ENCODE results near the gene URM1. TPM values are rescaled to one million over a fixed set of nuclear protein-coding genes. Genes with fewer than 3 reads are reported as not detected.

Gene URM1
- total RNA-seq, 2 experiments from 2014 or later: 44.4 to 45.2 TPM

DNA sequence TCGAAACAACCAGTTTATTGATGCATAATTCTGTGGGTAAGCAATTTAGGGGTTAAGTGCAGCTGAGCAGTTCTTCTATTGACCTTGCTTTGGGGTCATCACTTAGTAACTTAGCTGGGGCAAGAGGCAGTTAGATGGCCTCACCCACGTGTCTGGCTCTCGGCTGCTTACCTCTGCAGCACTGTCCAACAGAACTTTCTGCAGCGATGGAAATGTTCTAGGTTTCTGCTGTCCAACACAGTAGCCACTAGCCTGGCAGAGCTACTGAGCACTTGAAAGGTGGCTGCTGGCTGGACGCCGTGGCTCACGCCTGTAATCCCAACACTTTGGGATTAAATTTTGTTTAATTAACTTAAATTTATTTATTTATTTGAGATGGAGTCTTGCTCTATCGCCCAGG lies 13.1 kb upstream of the URM1 start:
- no peak overlapping the region for H3K27ac Mint-ChIP-seq
- intact Hi-C loops (cut with micrococcal nuclease): no loop called here
- peaks cover 7% of the 10 kb centered on the region for H3K36me3 Mint-ChIP-seq (ENCODE audit: low read depth)
- no peak for DNase-seq
- peaks cover 16% of the 10 kb centered on the region for H3K4me1 Mint-ChIP-seq (ENCODE audit: low read depth)
- H3K9me3 Mint-ChIP-seq: no peaks in the 10 kb centered on the region
- no peak overlapping the region for H3K4me3 Mint-ChIP-seq
- no peaks in the 10 kb centered on the region for H3K27me3 Mint-ChIP-seq (ENCODE audit: low read depth)
- CTCF ChIA-PET: interaction anchor here (0.6 kb wide), 1 partner anchor 342 kb away, joined by 3 read pairs; no protein-coding TSS in a partner anchor

DNA sequence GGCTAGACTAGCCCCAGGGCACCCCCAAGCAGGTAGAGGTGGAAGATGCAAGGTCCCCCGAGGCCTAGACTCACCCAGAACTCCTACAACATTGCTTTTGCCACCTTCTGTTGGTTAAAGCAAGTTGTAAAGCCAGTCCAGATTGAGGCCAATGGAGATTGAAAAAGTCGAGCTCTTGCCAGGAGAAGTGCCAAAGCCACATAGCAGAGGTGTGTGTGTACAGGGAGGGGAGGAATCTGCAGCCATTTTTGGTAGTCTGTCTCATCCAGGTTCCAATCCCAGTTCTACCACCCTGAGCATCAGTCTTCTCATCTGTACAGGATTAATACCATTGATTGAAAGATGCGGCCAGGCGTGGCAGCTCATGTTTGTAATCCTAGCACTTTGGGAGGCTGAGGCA lies 12.3 kb upstream of the URM1 start:
- intact Hi-C loops (cut with micrococcal nuclease): no loop called here
- Mint-ChIP-seq H3K9me3 (no peaks in the 10 kb centered on the region), H3K4me1 (ENCODE audit: low read depth) (peaks cover 16% of the 10 kb centered on the region), H3K27ac (no peak overlapping the region), H3K27me3 (ENCODE audit: low read depth) (no peaks in the 10 kb centered on the region), H3K36me3 (ENCODE audit: low read depth) (peaks cover 7% of the 10 kb centered on the region), H3K4me3 (no peak overlapping the region)
- DNase-seq: no peak
- CTCF ChIA-PET: interaction anchor here (0.6 kb wide), 1 partner anchor 78 kb away, joined by 3 read pairs; no protein-coding TSS in a partner anchor

DNA sequence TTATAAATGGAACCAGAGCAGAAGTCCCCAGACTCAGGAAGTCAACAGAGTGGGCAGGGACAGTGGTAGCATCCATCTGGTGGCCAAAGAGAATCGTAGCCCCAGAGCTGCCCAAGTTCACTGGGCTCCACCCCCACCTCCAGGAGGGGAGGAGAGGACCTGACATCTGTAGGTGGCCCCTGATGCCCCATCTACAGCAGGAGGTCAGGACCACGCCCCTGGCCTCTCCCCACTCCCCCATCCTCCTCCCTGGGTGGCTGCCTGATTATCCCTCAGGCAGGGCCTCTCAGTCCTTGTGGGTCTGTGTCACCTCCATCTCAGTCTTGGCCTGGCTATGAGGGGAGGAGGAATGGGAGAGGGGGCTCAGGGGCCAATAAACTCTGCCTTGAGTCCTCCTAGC lies 10.3 kb upstream of the URM1 start:
- intact Hi-C loops (cut with micrococcal nuclease): loop anchor here (5.0 kb wide), 1 partner anchor 191 kb away; the partner anchor contains the start of gene SPTAN1
- no peak overlapping the region for H3K27ac Mint-ChIP-seq
- no peak overlapping the region for H3K4me3 Mint-ChIP-seq
- H3K27me3 Mint-ChIP-seq (ENCODE audit: low read depth): no peaks in the 10 kb centered on the region
- CTCF ChIA-PET: interaction anchor here (0.5 to 3.8 kb wide), 5 partner anchors 10 to 73 kb away, joined by 3 to 28 read pairs (median 9); partner anchors contain the start of gene URM1
- peaks cover 28% of the 10 kb centered on the region for H3K4me1 Mint-ChIP-seq (ENCODE audit: low read depth)
- H3K36me3 Mint-ChIP-seq (ENCODE audit: low read depth): peaks cover 4% of the 10 kb centered on the region
- no peaks in the 10 kb centered on the region for H3K9me3 Mint-ChIP-seq
- no peak for DNase-seq

DNA sequence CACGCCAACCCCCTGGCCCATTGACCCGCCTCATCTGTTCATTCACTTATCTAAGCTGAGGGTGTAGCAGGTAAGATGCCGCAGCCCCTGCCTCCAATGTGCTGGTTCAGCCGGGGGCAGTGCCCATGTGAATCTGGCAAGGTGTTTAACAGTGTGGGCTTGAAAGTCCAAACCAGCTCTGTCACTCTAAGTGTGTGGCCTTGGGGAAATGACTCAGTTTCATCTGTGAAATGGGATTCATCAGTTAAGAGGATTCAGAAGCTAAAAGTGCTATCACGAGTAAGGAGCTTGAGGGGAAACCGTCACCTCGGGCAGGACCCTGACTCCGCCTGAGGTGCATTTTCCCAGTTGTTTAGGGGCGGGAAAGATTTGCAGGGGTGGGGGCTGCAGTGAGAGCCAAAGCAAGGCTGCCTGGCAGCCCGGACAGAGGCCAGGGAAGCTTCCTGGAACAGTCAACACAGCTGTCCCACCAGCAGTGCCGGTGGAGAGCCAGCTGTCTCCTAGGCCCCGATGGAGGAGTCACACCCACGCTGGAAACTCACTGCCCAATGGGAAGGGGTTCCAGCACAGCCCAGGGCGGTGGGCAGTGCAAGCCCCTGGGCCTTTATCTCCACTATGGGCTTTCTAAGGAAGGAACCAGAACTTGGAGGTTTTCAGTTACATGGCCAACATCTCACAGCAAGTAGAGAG lies 9.7 kb upstream of the URM1 start:
- DNase-seq: no peak
- no peaks in the 10 kb centered on the region for H3K9me3 Mint-ChIP-seq
- intact Hi-C loops (cut with micrococcal nuclease): loop anchor here (5.0 kb wide), 1 partner anchor 191 kb away; the partner anchor contains the start of gene SPTAN1

DNA sequence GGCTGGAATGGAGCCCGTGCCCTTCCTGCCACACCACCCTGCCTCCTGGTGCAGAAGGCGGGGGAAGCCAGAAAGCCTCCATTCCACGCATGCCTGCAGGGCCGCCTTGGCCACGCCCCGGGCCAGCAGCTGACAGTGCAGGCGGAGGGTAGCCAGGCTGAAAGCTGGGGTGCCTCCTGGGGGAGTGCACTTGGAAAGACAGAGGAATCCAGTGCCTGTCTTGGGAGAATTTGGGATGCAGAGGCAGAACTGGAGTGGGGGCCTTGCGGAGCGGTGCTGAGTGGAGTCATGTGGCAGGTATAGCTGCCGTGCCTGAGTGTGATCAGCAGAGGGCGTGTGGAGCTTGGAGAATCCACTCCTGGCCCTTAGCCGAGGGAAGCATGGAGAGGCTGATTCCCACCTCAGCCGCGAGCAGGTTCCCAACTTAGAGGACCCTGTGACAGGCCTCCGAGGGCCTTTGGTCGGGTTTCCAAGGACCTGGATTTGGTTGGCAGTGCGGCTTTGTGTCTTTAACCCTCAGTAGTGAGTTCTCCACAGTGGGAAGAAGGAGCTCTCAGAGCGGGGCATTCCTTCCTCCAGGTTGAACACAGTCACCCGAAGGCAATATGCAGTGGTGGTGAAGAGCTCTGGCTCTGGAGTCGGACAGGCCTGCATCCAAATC lies 9.1 kb upstream of the URM1 start:
- Mint-ChIP-seq H3K36me3 (ENCODE audit: low read depth) (no peaks in the 10 kb centered on the region), H3K27ac (peak overlapping the region; percentile 61), H3K9me3 (no peaks in the 10 kb centered on the region), H3K27me3 (ENCODE audit: low read depth) (no peaks in the 10 kb centered on the region), H3K4me1 (ENCODE audit: low read depth) (peaks cover 28% of the 10 kb centered on the region), H3K4me3 (peak overlapping the region; percentile 67)
- intact Hi-C loops (cut with micrococcal nuclease): loop anchor here (1.0 to 5.0 kb wide), 3 partner anchors 9 to 190 kb away; partner anchors contain the start of genes SPTAN1 and URM1
- CTCF ChIA-PET: interaction anchor here (0.6 to 3.8 kb wide), 22 partner anchors 9 to 235 kb away, joined by 3 to 28 read pairs (median 4); partner anchors contain the start of genes CERCAM, GLE1 and URM1
- DNase-seq: peak; percentile 86

More for the DNA sequence above, 9.7 kb upstream of the URM1 start:
- Mint-ChIP-seq H3K36me3 (ENCODE audit: low read depth) (no peaks in the 10 kb centered on the region), H3K4me3 (peak overlapping the region; percentile 67), H3K27ac (peak overlapping the region; percentile 61), H3K4me1 (ENCODE audit: low read depth) (peaks cover 28% of the 10 kb centered on the region), H3K27me3 (ENCODE audit: low read depth) (no peaks in the 10 kb centered on the region)
- CTCF ChIA-PET: interaction anchor here (0.5 to 3.8 kb wide), 15 partner anchors 9 to 236 kb away, joined by 3 to 28 read pairs (median 4); partner anchors contain the start of genes CERCAM and URM1

DNA sequence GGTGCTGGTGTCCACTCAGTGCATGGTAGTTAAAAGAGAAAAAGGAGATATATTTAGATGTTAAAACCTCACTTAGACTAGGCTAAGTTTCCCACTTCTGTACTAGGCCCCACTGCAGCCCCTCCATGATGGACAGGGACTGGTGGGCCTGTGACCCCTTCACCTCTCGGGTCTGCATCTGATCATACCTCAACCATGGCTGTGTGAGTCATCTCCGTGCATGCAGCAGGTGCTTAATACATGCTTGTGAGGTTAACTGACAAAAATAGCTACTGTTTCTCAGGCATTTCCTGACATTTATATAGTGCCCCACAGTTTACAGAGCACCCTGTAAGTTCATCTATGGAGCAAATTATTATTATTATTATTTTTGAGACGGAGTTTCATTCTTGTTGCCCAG lies 8.4 kb upstream of the URM1 start:
- CTCF ChIA-PET: interaction anchor here (0.6 to 3.8 kb wide), 19 partner anchors 8 to 234 kb away, joined by 3 to 28 read pairs (median 4); partner anchors contain the start of genes CERCAM, CIZ1, GLE1 and URM1
- intact Hi-C loops (cut with micrococcal nuclease): loop anchor here (1.0 to 5.0 kb wide), 3 partner anchors 9 to 190 kb away; partner anchors contain the start of genes SPTAN1 and URM1
- no peak for DNase-seq
- Mint-ChIP-seq H3K4me3 (no peak overlapping the region), H3K9me3 (no peaks in the 10 kb centered on the region), H3K36me3 (ENCODE audit: low read depth) (no peaks in the 10 kb centered on the region), H3K27ac (no peak overlapping the region), H3K27me3 (ENCODE audit: low read depth) (no peaks in the 10 kb centered on the region), H3K4me1 (ENCODE audit: low read depth) (peaks cover 28% of the 10 kb centered on the region)

DNA sequence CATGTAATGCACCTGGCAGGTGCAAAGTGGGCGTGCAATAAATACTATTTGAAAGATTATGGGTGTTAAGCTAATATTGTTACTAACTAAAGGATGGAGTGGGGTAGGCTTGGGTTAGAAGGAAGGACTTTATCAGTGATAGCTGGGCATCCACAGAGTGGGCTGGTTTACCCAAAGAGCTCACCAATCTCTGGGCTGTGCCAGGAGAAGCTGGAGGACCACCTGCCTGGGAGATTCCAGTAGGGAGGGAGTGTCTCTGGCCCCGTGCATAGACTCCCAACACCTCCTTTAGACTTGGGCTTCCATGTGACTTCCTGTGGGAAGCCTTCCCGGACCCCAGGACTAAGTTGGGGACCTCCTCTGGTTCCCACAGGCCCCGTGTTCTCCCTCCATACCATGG lies 5.6 kb upstream of the URM1 start:
- H3K27ac Mint-ChIP-seq: no peak overlapping the region
- no peak overlapping the region for H3K4me3 Mint-ChIP-seq
- CTCF ChIA-PET: interaction anchor here (0.6 kb wide), 1 partner anchor 21 kb away, joined by 3 read pairs; no protein-coding TSS in a partner anchor
- no peaks in the 10 kb centered on the region for H3K9me3 Mint-ChIP-seq
- intact Hi-C loops (cut with micrococcal nuclease): no loop called here
- no peaks in the 10 kb centered on the region for H3K27me3 Mint-ChIP-seq (ENCODE audit: low read depth)
- H3K4me1 Mint-ChIP-seq (ENCODE audit: low read depth): peaks cover 33% of the 10 kb centered on the region
- DNase-seq: no peak
- H3K36me3 Mint-ChIP-seq (ENCODE audit: low read depth): no peaks in the 10 kb centered on the region

DNA sequence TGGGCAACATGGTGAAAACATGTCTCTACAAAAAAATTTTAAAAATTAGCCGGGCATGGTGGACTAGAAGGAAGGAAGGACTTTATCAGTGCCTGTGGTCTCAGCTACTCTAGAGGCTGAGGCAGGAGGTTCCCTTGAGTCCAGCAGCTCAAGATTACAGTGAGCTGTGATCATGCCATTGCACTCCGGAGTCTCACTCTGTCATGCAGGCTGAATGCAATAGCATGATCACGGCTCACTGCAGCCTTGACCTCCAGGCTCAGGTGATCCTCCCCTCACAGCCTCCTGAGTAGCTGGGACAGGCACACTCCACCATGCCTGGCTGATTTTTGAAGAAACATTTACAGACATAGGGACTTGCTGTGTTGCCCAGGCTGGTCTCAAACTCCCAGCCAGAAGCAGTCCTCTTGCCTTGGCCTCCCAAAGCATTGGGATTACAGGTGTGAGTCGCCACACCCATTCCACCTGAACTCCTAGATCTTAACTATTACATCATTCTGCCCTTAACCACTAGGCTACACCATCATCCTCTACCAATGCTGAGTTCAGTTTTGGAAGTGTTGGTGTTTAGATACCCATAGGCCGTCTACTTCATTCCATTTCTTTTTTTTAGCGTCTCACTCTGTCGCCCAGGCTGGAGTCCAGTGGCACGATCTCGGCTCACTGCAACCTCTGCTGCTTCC lies 2.0 kb upstream of the URM1 start:
- CTCF ChIA-PET: interaction anchor here (1.9 kb wide), 1 partner anchor 42 kb away, joined by 5 read pairs; no protein-coding TSS in a partner anchor
- Mint-ChIP-seq H3K9me3 (no peaks in the 10 kb centered on the region), H3K4me1 (ENCODE audit: low read depth) (peaks cover 38% of the 10 kb centered on the region), H3K27ac (no peak overlapping the region), H3K4me3 (peak overlapping the region; percentile 32), H3K36me3 (ENCODE audit: low read depth) (peaks cover 5% of the 10 kb centered on the region), H3K27me3 (ENCODE audit: low read depth) (no peaks in the 10 kb centered on the region)
- no peak for DNase-seq
- intact Hi-C loops (cut with micrococcal nuclease): no loop called here

DNA sequence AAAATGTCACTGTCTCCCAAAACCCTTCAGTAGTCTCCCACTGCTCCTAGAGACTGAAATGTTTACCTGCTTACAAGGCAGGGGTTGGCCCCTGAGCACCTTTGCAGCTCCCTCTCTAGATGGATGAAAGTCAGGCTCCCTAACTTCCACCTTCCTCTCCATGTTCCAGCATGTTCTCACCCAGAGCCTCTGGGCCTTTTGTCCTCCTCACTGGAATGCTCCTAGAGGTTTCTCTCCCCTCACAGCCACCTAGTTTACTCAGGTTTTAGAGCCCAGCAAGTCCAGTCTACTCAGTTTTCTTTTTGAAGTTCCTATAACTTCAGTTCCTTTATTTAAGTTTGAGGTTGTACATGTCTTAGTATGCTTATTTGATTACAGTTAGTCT lies 815 bp upstream of the URM1 start:
- peaks cover 29% of the 10 kb centered on the region for H3K4me1 Mint-ChIP-seq (ENCODE audit: low read depth)
- no peaks in the 10 kb centered on the region for H3K27me3 Mint-ChIP-seq (ENCODE audit: low read depth)
- DNase-seq: no peak
- peak overlapping the region; percentile 92 for H3K4me3 Mint-ChIP-seq
- peaks cover 5% of the 10 kb centered on the region for H3K36me3 Mint-ChIP-seq (ENCODE audit: low read depth)
- intact Hi-C loops (cut with micrococcal nuclease): loop anchor here (2.0 to 5.0 kb wide), 3 partner anchors 86 to 402 kb away; partner anchors contain the start of genes GLE1, ODF2 and ZER1
- peak overlapping the region; percentile 92 for H3K27ac Mint-ChIP-seq
- H3K9me3 Mint-ChIP-seq: no peaks in the 10 kb centered on the region
- CTCF ChIA-PET: interaction anchor here (0.6 to 2.3 kb wide), 4 partner anchors 9 to 70 kb away, joined by 3 to 28 read pairs (median 5); no protein-coding TSS in a partner anchor

DNA sequence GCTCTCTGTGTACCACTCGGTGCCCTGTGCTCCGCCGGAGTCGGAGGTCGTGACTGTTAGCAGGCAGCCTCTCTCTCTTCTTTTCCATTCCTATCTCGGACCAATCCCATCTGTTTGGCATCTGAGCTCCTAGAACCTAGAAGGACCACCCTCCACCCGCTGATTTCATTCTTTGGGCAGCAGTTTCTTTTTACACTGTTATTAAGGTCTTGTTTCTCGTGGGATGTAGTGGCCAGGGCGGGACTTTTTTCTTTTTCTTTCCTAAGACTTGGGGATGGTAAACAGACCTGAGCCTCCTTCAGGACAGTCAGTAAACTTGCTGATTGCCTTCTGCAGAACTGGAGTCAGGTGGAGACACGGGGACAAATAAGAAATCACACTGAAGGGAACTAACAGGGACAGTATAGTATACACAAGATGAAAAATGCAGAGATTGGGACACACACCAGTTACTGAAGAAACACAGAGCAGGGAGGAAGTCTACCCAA lies 500 bp downstream of the URM1 start:
- H3K27ac Mint-ChIP-seq: peak overlapping the region; percentile 92
- no peaks in the 10 kb centered on the region for H3K27me3 Mint-ChIP-seq (ENCODE audit: low read depth)
- H3K4me3 Mint-ChIP-seq: peak overlapping the region; percentile 92
- peaks cover 5% of the 10 kb centered on the region for H3K36me3 Mint-ChIP-seq (ENCODE audit: low read depth)
- DNase-seq: no peak
- H3K4me1 Mint-ChIP-seq (ENCODE audit: low read depth): peaks cover 28% of the 10 kb centered on the region
- H3K9me3 Mint-ChIP-seq: no peaks in the 10 kb centered on the region
- intact Hi-C loops (cut with micrococcal nuclease): loop anchor here (1.0 to 5.0 kb wide), 9 partner anchors 9 to 447 kb away; partner anchors contain the start of genes COQ4, ENDOG, GLE1 and GOLGA2
- CTCF ChIA-PET: interaction anchor here (1.2 to 2.3 kb wide), 4 partner anchors 10 to 67 kb away, joined by 3 to 28 read pairs (median 4); no protein-coding TSS in a partner anchor

DNA sequence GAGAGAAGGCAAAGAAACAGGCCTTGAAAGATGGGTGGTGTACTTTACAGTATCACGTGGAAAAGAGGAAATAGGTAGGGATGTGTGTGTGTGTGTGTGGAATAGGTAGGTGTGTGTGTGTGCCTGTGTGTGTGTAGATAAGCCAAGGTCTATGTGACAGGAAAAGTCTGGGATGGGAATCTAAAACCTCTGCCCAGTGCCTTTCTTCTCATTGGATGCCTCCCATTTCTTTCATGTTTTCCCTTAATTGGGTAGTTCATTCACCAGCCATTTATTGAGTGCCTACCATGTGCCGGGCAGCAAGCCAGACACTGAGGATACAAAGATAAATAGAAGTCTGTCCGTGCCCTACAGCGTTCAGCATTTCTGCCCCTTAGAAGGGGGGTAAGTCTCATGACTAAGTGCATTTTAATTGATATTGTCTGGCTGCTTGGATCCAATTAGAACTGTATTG lies 1.0 kb downstream of the URM1 start:
- Mint-ChIP-seq H3K4me1 (ENCODE audit: low read depth) (peaks cover 28% of the 10 kb centered on the region), H3K27me3 (ENCODE audit: low read depth) (no peaks in the 10 kb centered on the region), H3K36me3 (ENCODE audit: low read depth) (peaks cover 9% of the 10 kb centered on the region), H3K4me3 (peak overlapping the region; percentile 92), H3K9me3 (no peaks in the 10 kb centered on the region), H3K27ac (peak overlapping the region; percentile 92)
- DNase-seq: no peak
- CTCF ChIA-PET: interaction anchor here (1.3 to 2.3 kb wide), 2 partner anchors 11 to 66 kb away, joined by 3 to 28 read pairs; no protein-coding TSS in a partner anchor
- intact Hi-C loops (cut with micrococcal nuclease): loop anchor here (5.0 kb wide), 1 partner anchor 400 kb away; the partner anchor contains the start of gene ZER1
